Immature natural killer cell (primary cell): ENCODE results near the gene NCS1. TPM values are rescaled to one million over a fixed set of nuclear protein-coding genes. Genes with fewer than 3 reads are reported as not detected.

Source experiments
- DNase-seq, 3 donors: peaks; one replicate each; pipeline ENCODE4 v3.0.0; 2022; ENCODE audit warnings: mixed read lengths in 1 of 3
- H3K27ac Mint-ChIP-seq, 6 donors: one replicate each; pipeline ENCODE4 v1.8.0; 2020; ENCODE audit warnings: mixed read lengths in 6 of 6, mild to moderate bottlenecking in 5 of 6, inconsistent platforms in 4 of 6, moderate library complexity in 3 of 6
- H3K27me3 Mint-ChIP-seq, 3 donors: one replicate each; pipeline ENCODE4 v1.8.0; 2020 to 2021; ENCODE audit warnings: low read depth in 3 of 3, mild to moderate bottlenecking in 3 of 3, mixed read lengths in 3 of 3, moderate library complexity in 3 of 3, inconsistent platforms in 1 of 3
- H3K36me3 Mint-ChIP-seq, 3 donors: one replicate each; pipeline ENCODE4 v1.8.0; 2020; ENCODE audit warnings: mixed read lengths in 3 of 3, inconsistent platforms in 2 of 3, mild to moderate bottlenecking in 2 of 3
- H3K4me1 Mint-ChIP-seq, 2 donors: one replicate each; pipeline ENCODE4 v1.8.0; 2020; ENCODE audit warnings: inconsistent platforms in 2 of 2, mild to moderate bottlenecking in 2 of 2, mixed read lengths in 2 of 2, moderate library complexity in 1 of 2
- H3K4me3 Mint-ChIP-seq, 5 donors: one replicate each; pipeline ENCODE4 v1.8.0; 2020; ENCODE audit warnings: mild to moderate bottlenecking in 5 of 5, mixed read lengths in 5 of 5, inconsistent platforms in 3 of 5, moderate library complexity in 3 of 5
- H3K9me3 Mint-ChIP-seq, 6 donors: one replicate each; pipeline ENCODE4 v1.8.0; 2020; ENCODE audit warnings: mild to moderate bottlenecking in 6 of 6, mixed read lengths in 6 of 6, inconsistent platforms in 4 of 6, moderate library complexity in 3 of 6
- polyA plus RNA-seq, 3 donors: library from polyadenylated mRNA; unstranded; fragments of 300-500 nt; fragmentation: Illumina TruSeq; gene quantifications; one replicate each; pipeline ENCODE4 v1.2.3, GENCODE V29; 2021

NCS1 gene
- polyA plus RNA-seq, 3 donors from 2014 or later: 0.26 to 0.30 TPM; not detected in 1

DNA sequence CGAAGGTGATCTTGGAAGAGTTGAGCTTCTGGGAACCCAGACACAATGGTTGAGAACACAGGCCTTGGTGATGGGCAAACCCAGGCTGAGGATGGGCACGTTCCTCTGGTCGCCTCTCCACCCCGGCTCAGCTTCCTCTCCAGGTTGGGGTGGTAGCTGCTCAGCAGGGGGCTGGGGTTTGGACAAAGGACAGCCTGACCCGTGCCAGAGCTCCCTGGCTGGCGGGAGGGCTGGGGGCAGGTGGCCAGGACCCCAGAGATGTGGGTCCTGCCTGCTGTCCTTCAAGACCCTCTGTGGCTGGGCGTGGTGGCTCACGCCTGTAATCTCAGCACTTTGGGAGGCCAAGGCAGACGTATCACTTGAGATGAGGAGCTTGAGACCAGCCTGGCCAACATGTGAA is 25.2 kb downstream of the NCS1 start:
- Mint-ChIP-seq H3K4me3 (no peak overlapping the region), H3K27ac (peak overlapping the region in 1 of 6 donors; percentile 49), H3K9me3 (peaks cover 0 to 1% (median 0%) of the 10 kb centered on the region in 6 donors), H3K4me1 (peaks cover 0 to 5% of the 10 kb centered on the region in 2 donors), H3K36me3 (no peaks in the 10 kb centered on the region), H3K27me3 (peaks cover 0 to 4% (median 4%) of the 10 kb centered on the region in 3 donors)
- no peak for DNase-seq

DNA sequence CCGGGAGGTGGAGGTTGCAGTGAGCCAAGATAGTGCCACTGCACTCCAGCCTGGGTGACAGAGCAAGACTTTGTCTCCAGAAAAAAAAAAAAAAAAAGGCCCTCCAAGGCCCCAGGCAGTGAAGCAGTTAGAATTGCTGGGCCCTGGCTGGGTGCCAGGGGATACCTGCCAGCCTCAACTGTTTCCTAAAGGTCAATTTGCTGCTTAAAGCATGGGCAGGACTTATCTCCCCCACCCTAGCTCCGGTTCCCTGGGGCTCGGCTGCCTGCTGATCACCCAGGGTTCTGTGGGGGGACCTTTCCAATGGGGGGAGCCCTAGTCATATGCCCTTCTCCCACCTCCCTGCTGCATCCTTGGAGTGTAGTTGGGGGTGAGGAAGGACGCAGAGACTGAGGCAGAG is 25.7 kb downstream of the NCS1 start:
- Mint-ChIP-seq H3K27me3 (peaks cover 0 to 4% (median 4%) of the 10 kb centered on the region in 3 donors), H3K4me1 (peaks cover 0 to 5% of the 10 kb centered on the region in 2 donors), H3K9me3 (peaks cover 0 to 1% (median 0%) of the 10 kb centered on the region in 6 donors), H3K36me3 (no peaks in the 10 kb centered on the region), H3K27ac (no peak overlapping the region), H3K4me3 (no peak overlapping the region)
- DNase-seq: no peak

DNA sequence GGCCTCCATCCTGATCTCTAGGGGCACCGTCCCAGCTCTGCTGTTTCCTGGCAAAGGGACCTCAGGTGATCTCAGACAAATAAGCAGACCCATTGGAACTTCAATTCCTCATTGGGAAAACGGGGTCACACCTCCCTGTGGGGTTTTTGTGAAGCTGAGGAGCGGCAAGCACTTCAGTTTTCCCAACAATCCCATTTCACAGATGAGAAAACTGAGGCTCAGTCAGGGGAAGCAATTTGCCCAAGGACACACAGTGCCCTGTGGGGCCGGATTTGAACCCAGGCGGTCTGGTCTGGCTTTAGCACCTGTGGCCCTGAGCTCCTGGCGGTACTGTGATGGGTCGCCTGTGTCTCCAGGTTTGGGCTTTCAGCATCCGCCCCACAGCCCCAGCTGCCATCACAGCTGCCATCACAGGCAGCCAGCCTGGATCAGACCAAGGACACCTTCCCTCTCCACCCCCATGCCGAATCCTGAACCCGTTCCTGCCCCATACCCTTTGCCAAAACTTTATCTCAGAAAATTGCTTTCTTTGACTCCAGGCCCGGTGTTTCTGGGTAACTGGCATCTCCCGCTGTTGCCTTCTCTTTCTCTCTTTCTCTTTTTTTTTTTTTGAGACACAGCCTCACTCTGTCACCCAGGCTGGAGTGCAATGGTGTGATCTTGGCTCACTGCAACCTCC is 26.4 kb downstream of the NCS1 start:
- no peak overlapping the region for H3K27ac Mint-ChIP-seq
- no peak overlapping the region for H3K4me3 Mint-ChIP-seq
- H3K9me3 Mint-ChIP-seq: peaks cover 0 to 1% (median 0%) of the 10 kb centered on the region in 6 donors

DNA sequence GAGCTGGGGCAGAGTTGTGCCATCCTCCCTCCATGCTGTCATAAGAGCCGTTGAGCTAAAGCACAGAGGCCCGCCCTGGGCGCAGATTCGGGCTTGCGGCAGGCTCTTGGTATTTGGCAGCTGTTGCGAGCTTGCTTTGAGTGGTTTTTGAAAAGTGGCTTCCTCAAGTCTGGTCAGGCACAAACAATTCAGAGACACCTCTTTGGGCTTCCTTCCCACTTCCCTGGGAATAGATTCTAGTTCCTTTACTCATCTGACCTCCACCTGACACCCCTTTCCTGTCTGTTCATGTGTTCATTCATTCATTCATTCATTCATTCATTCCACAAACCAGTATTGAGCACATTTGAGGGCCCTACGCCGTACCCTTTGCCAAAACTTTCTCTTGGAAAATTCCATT is 27.4 kb downstream of the NCS1 start:
- Mint-ChIP-seq H3K27ac (peak overlapping the region in 1 of 6 donors; percentile 14), H3K36me3 (no peaks in the 10 kb centered on the region), H3K4me1 (peaks cover 0 to under 1% of the 10 kb centered on the region in 2 donors), H3K4me3 (no peak overlapping the region), H3K9me3 (peaks cover 0 to 1% (median 0%) of the 10 kb centered on the region in 6 donors), H3K27me3 (peaks cover 0 to 4% (median 2%) of the 10 kb centered on the region in 3 donors)
- no peak for DNase-seq

More for the DNA sequence above, 26.4 kb downstream of the NCS1 start:
- peaks cover 0 to 4% (median 4%) of the 10 kb centered on the region in 3 donors for H3K27me3 Mint-ChIP-seq
- no peak for DNase-seq
- H3K4me1 Mint-ChIP-seq: peaks cover 0 to 5% of the 10 kb centered on the region in 2 donors
- H3K36me3 Mint-ChIP-seq: no peaks in the 10 kb centered on the region

DNA sequence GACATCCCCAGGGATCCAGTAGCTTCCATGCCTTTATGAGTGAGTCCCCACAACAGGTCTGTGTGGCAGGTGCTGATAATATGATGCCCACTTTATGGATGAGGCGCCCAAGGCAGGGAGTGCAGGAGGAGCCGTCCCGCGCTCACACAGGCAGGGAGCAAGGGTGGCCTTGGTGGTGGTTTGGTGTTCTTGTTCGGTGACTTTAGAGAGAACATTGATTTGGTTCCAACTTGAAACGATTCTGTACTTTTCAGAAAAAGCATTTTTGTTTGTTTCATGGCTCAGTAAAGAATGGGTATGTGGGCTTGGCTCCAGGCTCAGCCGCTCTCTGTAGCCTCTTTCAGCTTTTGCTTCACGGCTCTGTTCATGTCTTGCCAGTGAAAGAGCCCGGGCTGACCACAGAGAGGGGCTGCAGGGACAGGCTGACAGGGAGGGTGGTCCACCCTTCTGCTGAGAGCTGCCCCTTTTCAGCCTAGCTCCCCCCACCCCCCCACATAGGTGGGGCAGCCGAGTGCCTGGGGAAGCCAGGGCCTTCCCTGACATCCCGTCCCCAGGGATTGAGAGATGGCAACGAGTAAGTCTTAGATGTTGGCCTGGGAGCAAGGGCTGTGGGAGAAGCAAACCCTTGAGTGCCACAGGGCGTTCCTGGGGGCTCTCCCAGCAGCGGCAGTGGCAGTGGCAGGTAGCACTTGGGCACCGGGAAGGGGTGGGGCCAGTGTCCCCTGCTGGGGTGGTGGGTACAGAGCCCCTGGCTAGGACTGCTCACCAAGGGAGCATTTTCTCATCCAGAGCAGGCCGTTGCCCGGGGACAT is 28.0 kb downstream of the NCS1 start:
- H3K27ac Mint-ChIP-seq: no peak overlapping the region
- H3K4me1 Mint-ChIP-seq: no peaks in the 10 kb centered on the region
- H3K27me3 Mint-ChIP-seq: peaks cover 0 to 4% (median 2%) of the 10 kb centered on the region in 3 donors
- DNase-seq: no peak
- no peak overlapping the region for H3K4me3 Mint-ChIP-seq
- peaks cover 0 to 1% (median 0%) of the 10 kb centered on the region in 6 donors for H3K9me3 Mint-ChIP-seq
- H3K36me3 Mint-ChIP-seq: no peaks in the 10 kb centered on the region

DNA sequence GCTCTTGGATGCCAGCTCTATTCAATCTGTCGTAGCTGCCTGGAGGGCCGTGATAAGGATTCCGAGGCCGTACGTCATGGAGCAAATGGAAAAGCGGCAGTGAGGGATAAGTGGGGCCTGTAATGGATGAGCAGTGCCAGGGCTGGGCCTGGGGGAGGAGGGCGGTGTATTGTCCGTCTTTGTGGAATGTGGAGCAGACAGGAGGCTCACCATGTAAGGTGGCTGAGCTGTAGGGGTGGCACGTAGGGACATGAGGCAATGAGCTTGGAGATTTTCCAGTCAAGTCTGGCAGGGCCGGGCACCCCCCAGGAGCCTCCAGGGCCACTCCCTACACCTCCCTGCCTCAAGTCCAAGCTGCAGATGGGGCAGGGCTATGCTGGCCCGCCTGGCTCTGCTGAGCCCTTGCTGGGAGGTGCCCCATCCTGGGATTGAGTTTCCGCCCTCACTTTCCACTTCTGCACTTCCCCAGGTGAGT is 29.2 kb downstream of the NCS1 start:
- H3K4me1 Mint-ChIP-seq: no peaks in the 10 kb centered on the region
- no peak overlapping the region for H3K4me3 Mint-ChIP-seq
- peaks cover 0 to 1% (median 0%) of the 10 kb centered on the region in 6 donors for H3K9me3 Mint-ChIP-seq
- DNase-seq: no peak
- H3K27me3 Mint-ChIP-seq: peaks cover 0 to 3% (median 0%) of the 10 kb centered on the region in 3 donors
- no peaks in the 10 kb centered on the region for H3K36me3 Mint-ChIP-seq
- H3K27ac Mint-ChIP-seq: peak overlapping the region in 1 of 6 donors; percentile 78

DNA sequence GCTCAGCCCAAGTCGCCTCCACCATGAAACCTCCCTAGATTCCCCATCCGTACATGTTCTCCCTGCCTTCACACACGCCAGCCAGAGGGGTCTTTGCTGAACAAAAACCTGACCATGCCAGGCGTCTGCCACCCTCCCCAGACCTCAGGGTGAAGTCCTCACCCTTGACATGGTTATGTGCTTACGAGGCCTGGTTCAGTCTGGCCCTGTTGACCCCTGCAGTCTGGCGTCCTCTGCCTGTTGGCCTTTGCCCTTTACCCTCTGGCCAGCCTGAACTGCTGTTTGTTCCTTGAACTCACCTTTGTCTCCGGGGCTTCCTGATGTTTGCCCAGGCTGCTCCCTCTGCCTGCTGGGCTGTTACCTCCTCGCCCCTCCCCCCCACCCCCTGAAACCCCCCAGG is 29.8 kb downstream of the NCS1 start:
- Mint-ChIP-seq H3K27ac (no peak overlapping the region), H3K27me3 (peaks cover 0 to 3% (median 1%) of the 10 kb centered on the region in 3 donors), H3K9me3 (peaks cover 0 to 1% (median 0%) of the 10 kb centered on the region in 6 donors), H3K4me3 (no peak overlapping the region), H3K4me1 (no peaks in the 10 kb centered on the region), H3K36me3 (no peaks in the 10 kb centered on the region)
- DNase-seq: no peak

DNA sequence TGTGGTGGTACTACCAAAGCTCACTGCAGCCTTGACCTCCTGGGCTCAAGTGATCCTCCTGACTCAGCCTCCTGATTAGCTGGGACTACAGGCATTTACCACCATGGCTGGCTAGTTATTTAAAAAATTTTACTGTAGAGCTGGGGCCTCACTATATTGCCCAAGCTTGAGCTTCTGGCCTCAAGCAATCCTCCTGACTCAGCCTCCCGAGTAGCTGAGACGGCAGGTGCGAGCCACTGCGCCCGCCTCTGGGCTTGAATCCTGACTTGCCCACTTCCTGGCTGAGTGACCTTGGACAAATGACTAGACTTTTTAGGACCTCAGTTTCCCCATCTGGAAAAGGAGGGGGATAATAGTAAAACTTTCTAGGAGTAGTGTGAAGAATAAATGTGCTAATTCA is 32.1 kb downstream of the NCS1 start:
- no peaks in the 10 kb centered on the region for H3K4me1 Mint-ChIP-seq
- H3K4me3 Mint-ChIP-seq: no peak overlapping the region
- H3K27ac Mint-ChIP-seq: no peak overlapping the region
- H3K9me3 Mint-ChIP-seq: peaks cover 0 to 1% (median 0%) of the 10 kb centered on the region in 6 donors
- H3K36me3 Mint-ChIP-seq: no peaks in the 10 kb centered on the region
- H3K27me3 Mint-ChIP-seq: peaks cover 0 to 5% (median 3%) of the 10 kb centered on the region in 3 donors
- DNase-seq: no peak

DNA sequence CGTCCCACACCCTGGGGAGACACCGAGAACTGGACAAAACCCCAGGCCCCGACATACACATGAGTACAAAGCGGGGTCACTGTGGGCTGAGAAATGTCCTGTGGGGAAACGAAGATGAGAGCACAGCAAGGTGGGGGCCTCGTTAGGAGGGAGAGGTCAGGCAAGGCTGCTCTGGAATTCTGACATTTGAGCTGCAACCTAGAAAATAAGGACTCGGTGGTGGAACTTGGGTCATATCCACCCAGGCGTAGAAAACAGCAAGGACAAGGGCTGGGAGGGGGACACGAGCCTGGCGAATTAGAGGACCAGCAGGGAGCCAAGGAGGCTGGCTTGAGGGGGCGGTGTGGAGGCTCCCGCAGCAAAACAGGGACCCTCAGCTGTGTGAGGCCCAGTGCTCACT is 32.8 kb downstream of the NCS1 start:
- Mint-ChIP-seq H3K9me3 (peaks cover 0 to 1% (median 0%) of the 10 kb centered on the region in 6 donors), H3K27ac (no peak overlapping the region), H3K4me3 (no peak overlapping the region), H3K36me3 (no peaks in the 10 kb centered on the region), H3K4me1 (no peaks in the 10 kb centered on the region), H3K27me3 (peaks cover 0 to 5% (median 1%) of the 10 kb centered on the region in 3 donors)
- no peak for DNase-seq

DNA sequence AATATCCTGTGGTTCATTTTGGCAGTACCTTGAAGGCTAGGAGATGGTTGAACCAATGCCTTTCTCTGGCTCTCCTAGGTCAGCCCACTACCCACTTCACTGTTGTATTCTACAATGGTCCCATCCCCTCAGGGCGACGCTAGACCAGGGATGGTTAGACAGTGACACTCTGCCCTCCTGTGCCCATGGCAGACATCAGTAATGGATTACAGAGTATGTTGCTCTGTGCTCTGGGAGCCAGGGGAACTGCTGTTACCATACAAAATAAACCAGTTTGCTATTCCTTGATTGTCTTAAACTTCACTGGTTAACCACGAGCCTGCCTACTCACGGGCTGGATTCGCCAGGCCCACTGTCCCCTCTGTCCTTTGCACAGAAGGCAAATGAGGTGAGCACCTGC is 33.7 kb downstream of the NCS1 start:
- no peaks in the 10 kb centered on the region for H3K4me1 Mint-ChIP-seq

DNA sequence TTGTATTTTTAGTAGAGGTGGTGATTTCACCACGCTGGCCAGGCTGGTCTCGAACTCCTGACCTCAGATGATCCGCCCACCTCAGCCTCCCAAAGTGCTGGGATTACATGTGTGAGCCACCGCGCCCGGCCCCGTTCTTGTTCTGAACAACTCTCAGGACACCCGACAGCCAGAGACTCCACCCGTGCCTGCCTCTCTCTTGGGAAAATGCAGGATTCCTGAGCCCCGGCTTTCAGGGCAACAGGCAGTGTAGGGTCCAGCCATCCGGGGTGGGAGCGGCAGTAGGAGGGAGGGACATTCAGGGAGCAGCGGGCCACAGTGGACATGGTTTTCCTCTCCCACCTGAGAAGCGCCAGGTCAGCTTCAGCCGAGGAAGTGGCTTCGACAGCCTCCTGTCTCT is 34.4 kb downstream of the NCS1 start:
- no peak for DNase-seq
- peaks cover 0 to 5% (median 1%) of the 10 kb centered on the region in 3 donors for H3K27me3 Mint-ChIP-seq
- H3K4me1 Mint-ChIP-seq: no peaks in the 10 kb centered on the region
- H3K4me3 Mint-ChIP-seq: no peak overlapping the region
- no peaks in the 10 kb centered on the region for H3K36me3 Mint-ChIP-seq
- no peaks in the 10 kb centered on the region for H3K9me3 Mint-ChIP-seq
- no peak overlapping the region for H3K27ac Mint-ChIP-seq

More for the DNA sequence above, 33.7 kb downstream of the NCS1 start:
- peaks cover 0 to 1% (median 0%) of the 10 kb centered on the region in 6 donors for H3K9me3 Mint-ChIP-seq
- peaks cover 0 to 5% (median 1%) of the 10 kb centered on the region in 3 donors for H3K27me3 Mint-ChIP-seq
- no peak overlapping the region for H3K4me3 Mint-ChIP-seq
- H3K27ac Mint-ChIP-seq: no peak overlapping the region
- no peak for DNase-seq
- no peaks in the 10 kb centered on the region for H3K36me3 Mint-ChIP-seq

DNA sequence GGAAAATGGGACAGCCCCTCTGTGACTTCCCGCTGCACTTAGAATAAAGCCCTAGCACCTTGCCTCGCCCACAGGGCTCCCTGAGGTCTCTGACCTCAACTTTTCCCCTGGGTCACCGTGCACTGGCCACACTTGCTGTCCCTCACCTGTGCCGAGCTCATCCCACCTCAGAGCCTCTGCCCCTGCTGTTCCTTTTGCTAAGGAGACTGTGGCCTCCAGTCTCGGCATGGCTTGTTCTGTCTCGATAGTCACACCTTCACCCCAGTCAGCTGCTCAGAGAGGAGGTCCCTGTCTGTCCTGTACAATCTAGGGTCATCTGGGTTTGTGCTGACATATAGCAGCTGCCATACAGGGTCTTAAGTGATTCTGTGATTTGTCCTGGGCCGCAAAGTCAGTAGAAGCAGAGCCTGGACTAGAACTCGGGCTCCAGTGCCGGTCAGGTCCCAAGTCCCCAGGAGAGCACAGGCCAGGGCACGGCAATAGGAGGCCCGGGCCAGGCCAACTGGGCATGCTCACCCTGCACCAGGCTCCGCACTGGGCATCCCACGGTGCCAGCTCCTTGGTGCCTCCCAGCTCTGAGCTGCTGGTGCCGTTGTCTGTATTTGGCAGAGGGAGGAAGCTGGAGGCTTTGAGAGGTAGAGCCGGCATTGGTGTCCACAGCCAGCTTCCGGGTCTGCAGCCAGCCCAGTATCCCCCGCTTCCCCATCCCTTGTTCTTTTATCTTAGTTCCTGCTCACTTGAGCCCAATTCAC is 35.2 kb downstream of the NCS1 start:
- no peak for DNase-seq
- Mint-ChIP-seq H3K36me3 (no peaks in the 10 kb centered on the region), H3K27ac (no peak overlapping the region), H3K4me1 (no peaks in the 10 kb centered on the region), H3K9me3 (no peaks in the 10 kb centered on the region), H3K27me3 (peaks cover 0 to 5% (median 1%) of the 10 kb centered on the region in 3 donors), H3K4me3 (no peak overlapping the region)

DNA sequence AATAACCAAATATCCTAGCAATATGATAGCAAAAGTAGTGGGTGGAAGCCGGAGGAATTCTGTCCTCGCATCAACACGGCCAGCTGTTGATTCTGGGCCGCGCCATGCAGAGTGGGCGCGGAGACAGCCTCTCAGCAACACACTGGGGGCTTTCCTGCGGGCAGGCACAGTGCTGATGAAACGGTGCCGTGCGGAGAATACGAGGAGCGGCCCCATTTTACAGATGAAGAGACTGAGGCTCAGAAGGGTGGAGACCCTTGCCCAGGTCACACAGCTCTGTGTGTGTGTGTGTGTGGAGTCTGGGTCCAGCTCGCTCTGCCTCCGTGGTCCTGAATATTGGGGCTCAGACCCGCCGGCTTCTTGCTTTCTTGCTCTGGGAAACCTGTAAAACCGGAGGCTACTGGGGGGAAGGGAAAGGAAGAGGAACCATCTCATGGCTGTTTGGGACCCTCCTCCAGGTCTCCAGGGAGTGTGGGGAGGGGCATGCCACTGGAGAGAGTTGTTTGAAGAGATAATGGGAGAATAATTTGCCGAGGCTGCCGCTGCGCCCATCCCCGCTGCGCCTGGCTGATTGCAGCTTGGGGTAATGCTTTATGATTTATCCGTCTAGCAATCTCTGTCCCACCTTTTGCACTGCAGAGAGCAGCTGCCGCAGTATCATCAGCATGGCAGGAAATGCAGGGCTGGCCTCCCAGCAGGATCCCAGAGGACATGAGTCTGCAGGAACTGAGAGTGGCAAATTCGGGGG is 36.6 kb downstream of the NCS1 start:
- Mint-ChIP-seq H3K9me3 (no peaks in the 10 kb centered on the region), H3K27me3 (peaks cover 0 to 5% (median 4%) of the 10 kb centered on the region in 3 donors)
- no peak for DNase-seq

More for the DNA sequence above, 36.6 kb downstream of the NCS1 start:
- H3K4me3 Mint-ChIP-seq: no peak overlapping the region
- no peaks in the 10 kb centered on the region for H3K4me1 Mint-ChIP-seq
- no peak overlapping the region for H3K27ac Mint-ChIP-seq
- H3K36me3 Mint-ChIP-seq: no peaks in the 10 kb centered on the region
